ENCODE measurements around the gene ZNF687.

GRCh38 chr1:151267760-151268159, 14.3 kb upstream of the ZNF687 start:
- TF ChIP-seq CTCF (conservative IDR thresholded peaks at IDR 0.05; ENCODE audit: low read length) (no peak), EZH2phosphoT487 (IDR thresholded peaks at IDR 0.05; ENCODE audit: borderline replicate concordance, low read depth, low read length) (no peak)

Measured in OCI-LY7 (cell line).